ENCODE measurements around the gene BMP4.
"Not testable (repeated sequence)": the region's sequence is repeated elsewhere in the genome, so short reads cannot be mapped to it uniquely, and the experiment has no call there.

Gene BMP4

GRCh38 chr14:53996041-53996440 is 39.4 kb upstream of the BMP4 start:
- H3K4me3 ChIP-seq (ENCODE audit: control insufficient read depth, low read depth, low read length): no peak overlapping the region
- no peak for DNase-seq (ENCODE audit: low read depth)
- TF ChIP-seq CTCF (conservative IDR thresholded peaks at IDR 0.05; ENCODE audit: control insufficient read depth, insufficient read depth, low read depth, low read length): no peak

GRCh38 chr14:53993920-53994607 is 37.4 kb upstream of the BMP4 start:
- TF ChIP-seq CTCF (conservative IDR thresholded peaks at IDR 0.05; ENCODE audit: control insufficient read depth, insufficient read depth, low read depth, low read length): no peak
- DNase-seq (ENCODE audit: low read depth): no peak
- H3K4me3 ChIP-seq (ENCODE audit: control insufficient read depth, low read depth, low read length): no peak overlapping the region

- no peak for DNase-seq (ENCODE audit: low read depth)
- no peak for TF ChIP-seq CTCF (conservative IDR thresholded peaks at IDR 0.05; ENCODE audit: control insufficient read depth, insufficient read depth, low read depth, low read length)
- no peak overlapping the region for H3K4me3 ChIP-seq (ENCODE audit: control insufficient read depth, low read depth, low read length)
These were observed 34.4 kb upstream of the BMP4 start for GRCh38 chr14:53990978-53991377.

GRCh38 chr14:53986718-53987117 is 30.1 kb upstream of the BMP4 start:
- not testable (repeated sequence) for H3K4me3 ChIP-seq (ENCODE audit: control insufficient read depth, low read depth, low read length); DNase-seq (ENCODE audit: low read depth)

- DNase-seq (ENCODE audit: low read depth); H3K4me3 ChIP-seq (ENCODE audit: control insufficient read depth, low read depth, low read length): not testable (repeated sequence)
These were observed 28.3 kb upstream of the BMP4 start for GRCh38 chr14:53984958-53985357.

- no peak for DNase-seq (ENCODE audit: low read depth)
- no peak for TF ChIP-seq CTCF (conservative IDR thresholded peaks at IDR 0.05; ENCODE audit: control insufficient read depth, insufficient read depth, low read depth, low read length)
- no peak overlapping the region for H3K4me3 ChIP-seq (ENCODE audit: control insufficient read depth, low read depth, low read length)
These were observed 26.5 kb upstream of the BMP4 start for GRCh38 chr14:53983112-53983511.

GRCh38 chr14:53982546-53982945 is 25.9 kb upstream of the BMP4 start:
- TF ChIP-seq CTCF (conservative IDR thresholded peaks at IDR 0.05; ENCODE audit: control insufficient read depth, insufficient read depth, low read depth, low read length): no peak
- H3K4me3 ChIP-seq (ENCODE audit: control insufficient read depth, low read depth, low read length): no peak overlapping the region
- DNase-seq (ENCODE audit: low read depth): no peak

All from fibroblast of mammary gland (primary cell).